ENCODE data around the gene ESR1.

DNA sequence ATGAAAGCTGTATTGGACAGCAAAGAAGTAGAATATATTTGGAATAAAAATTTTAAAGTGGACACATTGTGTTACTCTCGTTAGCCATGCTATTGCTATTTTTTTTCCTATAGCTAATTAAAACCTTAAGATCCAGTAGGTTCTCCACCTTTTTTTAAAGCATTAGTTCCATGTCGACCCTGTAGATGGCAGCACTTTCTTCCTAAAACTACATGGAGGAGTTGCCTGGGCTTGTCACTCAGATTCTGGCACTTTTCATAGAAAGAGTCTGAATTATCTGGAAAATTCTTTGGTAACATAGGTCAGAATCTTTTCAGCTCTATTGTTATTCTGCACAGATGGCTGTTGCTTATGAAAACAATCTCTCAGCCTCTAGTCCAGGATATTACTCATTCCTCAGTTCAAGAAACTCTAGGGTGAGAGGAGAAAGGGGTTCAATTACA lies 42.0 kb upstream of the ESR1 start:
- TF ChIP-seq CTCF (IDR thresholded peaks at IDR 0.05) (peak in 1 of 2 donors; percentile 62), EP300 (IDR thresholded peaks at IDR 0.05) (no peak)

All from suprapubic skin (tissue), 3 donors.